Measurements from ENCODE around the gene STK38. TPM values are rescaled to one million over a fixed set of nuclear protein-coding genes. Genes with fewer than 3 reads are reported as not detected.

Gene STK38
- total RNA-seq, 2 experiments from 2014 or later = 29.4 to 42.5 TPM

GRCh38 chr6:36469148-36469661 is 78.1 kb downstream of the STK38 start:
- ChIA-PET POLR2A (interaction anchor here (0.8 to 1.4 kb wide), 5 partner anchors 10 to 34 kb away, joined by 3 to 6 read pairs (median 4); no protein-coding TSS in a partner anchor), CTCF (ENCODE audit: unreplicated experiment) (no interaction called here)
- H3K79me2 ChIP-seq (ENCODE audit: insufficient read depth, low read depth, low read length) = peaks cover 59% of the 10 kb centered on the region
- no peak overlapping the region for H3K4me2 ChIP-seq (ENCODE audit: low read length)
- DNase-seq (ENCODE audit: low spot score) = no peak
- H3K36me3 ChIP-seq (ENCODE audit: insufficient read depth, low read length) = peaks cover 61% of the 10 kb centered on the region
- H2AFZ ChIP-seq (ENCODE audit: low read length) = no peak overlapping the region
- peaks cover 4% of the 10 kb centered on the region; the same call in 1 of the 2 replicates for H4K20me1 ChIP-seq (ENCODE audit: insufficient read depth, low read length)
- no peak overlapping the region for H3K27ac ChIP-seq (ENCODE audit: low read depth, low read length, poor library complexity, severe bottlenecking)
- no peak overlapping the region for H3K4me3 ChIP-seq (ENCODE audit: low read depth, low read length, poor library complexity, severe bottlenecking)
- no TSS peak for BruUV-seq (replicated peaks)
- H3K9me3 ChIP-seq (ENCODE audit: low read length) = peaks cover 4% of the 10 kb centered on the region; the same call in 1 of the 2 replicates
- intact Hi-C loops (cut with micrococcal nuclease; ENCODE audit: unreplicated experiment) = no loop called here
- no peaks in the 10 kb centered on the region for H3K9me2 ChIP-seq (ENCODE audit: insufficient read depth, low read length)
- peaks cover 15% of the 10 kb centered on the region for H3K4me1 ChIP-seq (ENCODE audit: insufficient read depth, low read length, poor library complexity, severe bottlenecking)
- TF ChIP-seq EZH2phosphoT487 (IDR thresholded peaks at IDR 0.05; ENCODE audit: borderline replicate concordance, low read depth, low read length) (no peak), CTCF (conservative IDR thresholded peaks at IDR 0.05; ENCODE audit: low read length) (no peak)

- Histone ChIP-seq H3K27ac (ENCODE audit: low read depth, low read length, poor library complexity, severe bottlenecking) (no peak overlapping the region), H3K4me3 (ENCODE audit: low read depth, low read length, poor library complexity, severe bottlenecking) (no peak overlapping the region), H3K79me2 (ENCODE audit: insufficient read depth, low read depth, low read length) (peaks cover 75% of the 10 kb centered on the region), H2AFZ (ENCODE audit: low read length) (no peak overlapping the region), H3K9me3 (ENCODE audit: low read length) (peaks cover 4% of the 10 kb centered on the region; the same call in 1 of the 2 replicates), H3K4me1 (ENCODE audit: insufficient read depth, low read length, poor library complexity, severe bottlenecking) (peaks cover 15% of the 10 kb centered on the region), H3K9me2 (ENCODE audit: insufficient read depth, low read length) (no peaks in the 10 kb centered on the region), H3K36me3 (ENCODE audit: insufficient read depth, low read length) (peaks cover 62% of the 10 kb centered on the region), H4K20me1 (ENCODE audit: insufficient read depth, low read length) (peaks cover 4% of the 10 kb centered on the region; the same call in 1 of the 2 replicates), H3K4me2 (ENCODE audit: low read length) (no peak overlapping the region)
- TF ChIP-seq CTCF (conservative IDR thresholded peaks at IDR 0.05; ENCODE audit: low read length) = no peak
- no peak for TF ChIP-seq EZH2phosphoT487 (IDR thresholded peaks at IDR 0.05; ENCODE audit: borderline replicate concordance, low read depth, low read length)
- intact Hi-C loops (cut with micrococcal nuclease; ENCODE audit: unreplicated experiment) = no loop called here
- CTCF ChIA-PET (ENCODE audit: unreplicated experiment) = no interaction called here
- DNase-seq (ENCODE audit: low spot score) = no peak
- POLR2A ChIA-PET = no interaction called here
- BruUV-seq (replicated peaks) = no TSS peak
These were observed 79.7 kb downstream of the STK38 start for GRCh38 chr6:36467625-36468024.

- Histone ChIP-seq H2AFZ (ENCODE audit: low read length) (no peak overlapping the region), H3K9me2 (ENCODE audit: insufficient read depth, low read length) (no peaks in the 10 kb centered on the region), H3K9me3 (ENCODE audit: low read length) (peaks cover 4% of the 10 kb centered on the region; the same call in 1 of the 2 replicates), H3K27ac (ENCODE audit: low read depth, low read length, poor library complexity, severe bottlenecking) (no peak overlapping the region), H3K79me2 (ENCODE audit: insufficient read depth, low read depth, low read length) (peaks cover 92% of the 10 kb centered on the region), H3K4me2 (ENCODE audit: low read length) (no peak overlapping the region), H3K36me3 (ENCODE audit: insufficient read depth, low read length) (peaks cover 44% of the 10 kb centered on the region), H4K20me1 (ENCODE audit: insufficient read depth, low read length) (peaks cover 4% of the 10 kb centered on the region; the same call in 1 of the 2 replicates), H3K4me1 (ENCODE audit: insufficient read depth, low read length, poor library complexity, severe bottlenecking) (peaks cover 13% of the 10 kb centered on the region), H3K4me3 (ENCODE audit: low read depth, low read length, poor library complexity, severe bottlenecking) (no peak overlapping the region)
- ChIA-PET CTCF (ENCODE audit: unreplicated experiment) (no interaction called here), POLR2A (no interaction called here)
- no TSS peak for BruUV-seq (replicated peaks)
- no peak for DNase-seq (ENCODE audit: low spot score)
- TF ChIP-seq EZH2phosphoT487 (IDR thresholded peaks at IDR 0.05; ENCODE audit: borderline replicate concordance, low read depth, low read length) (no peak), CTCF (conservative IDR thresholded peaks at IDR 0.05; ENCODE audit: low read length) (no peak)
- intact Hi-C loops (cut with micrococcal nuclease; ENCODE audit: unreplicated experiment) = no loop called here
These were observed 83.0 kb downstream of the STK38 start for GRCh38 chr6:36464233-36464632.
